Occipital lobe (tissue), 2 donors: ENCODE measurements around the gene TUBA1C. TPM values are rescaled to one million over a fixed set of nuclear protein-coding genes. Genes with fewer than 3 reads are reported as not detected.
"Not testable (repeated sequence)": the region's sequence is repeated elsewhere in the genome, so short reads cannot be mapped to it uniquely, and the experiment has no call there.

Experiments used
- DNase-seq: peaks from one replicate; lab custom pipeline; 2025; lab: John Stamatoyannopoulos, UW
- total RNA-seq: library from RNA; depleted of rRNA; stranded (reverse); fragments of >200 nt; gene quantifications from one replicate; pipeline ENCODE4 v1.2.3, GENCODE V29; 2014

TUBA1C gene
- total RNA-seq, 1 donor from 2014 or later: 33.5 TPM

DNA sequence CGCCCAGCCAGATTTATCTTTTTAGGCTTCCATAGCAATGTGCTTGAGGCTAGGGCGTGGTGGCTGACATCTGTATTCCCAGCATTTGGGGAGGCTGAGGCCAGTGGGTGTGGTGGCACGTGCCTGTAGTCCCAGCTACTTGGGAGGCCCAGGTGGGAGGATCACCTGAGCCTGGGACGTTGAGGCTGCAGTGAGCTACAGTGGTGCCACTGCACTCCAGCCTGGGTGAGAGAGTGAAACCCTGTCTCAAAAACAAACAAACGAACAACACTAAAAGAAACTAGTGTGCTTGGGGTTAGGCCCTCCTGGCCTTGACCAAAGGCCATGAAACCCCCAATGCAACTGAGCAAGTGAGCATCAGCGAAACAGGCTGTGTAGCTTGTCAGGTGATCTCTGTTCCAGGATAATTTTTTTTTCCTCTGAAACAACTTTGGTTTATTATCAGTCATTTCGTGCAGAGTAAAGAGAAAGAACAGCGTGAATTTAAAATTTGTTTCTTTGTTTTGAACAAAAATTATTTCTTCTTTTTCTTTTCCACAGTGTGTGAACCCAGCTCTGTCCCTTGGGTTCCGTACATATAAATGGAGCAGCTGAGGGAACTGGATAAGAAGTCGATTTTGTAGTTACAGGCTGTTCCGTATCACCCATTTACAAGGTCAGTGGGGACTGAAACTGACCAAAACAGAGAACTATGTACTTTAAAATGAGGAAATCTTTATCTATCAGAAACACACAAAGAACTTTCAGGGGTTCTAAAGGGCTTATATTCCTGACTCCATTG, 8.8 kb upstream of the TUBA1C start:
- DNase-seq: no peak

- DNase-seq: not testable (repeated sequence)
Observed at GRCh38 chr12:49257508-49258184, 7.2 kb upstream of the TUBA1C start.

GRCh38 chr12:49259452-49259851, 5.4 kb upstream of the TUBA1C start:
- no peak for DNase-seq

GRCh38 chr12:49260166-49260565, 4.7 kb upstream of the TUBA1C start:
- no peak for DNase-seq

- no peak for DNase-seq
Observed at GRCh38 chr12:49260571-49261363, 4.1 kb upstream of the TUBA1C start.

GRCh38 chr12:49261721-49262120, 3.2 kb upstream of the TUBA1C start:
- DNase-seq: no peak

GRCh38 chr12:49263400-49263763, 1.5 kb upstream of the TUBA1C start:
- DNase-seq: no peak

GRCh38 chr12:49264466-49264872, 413 bp upstream of the TUBA1C start:
- no peak for DNase-seq

- DNase-seq: not testable (repeated sequence)
Observed at GRCh38 chr12:49269191-49269590, 4.3 kb downstream of the TUBA1C start.

- no peak for DNase-seq
Observed at GRCh38 chr12:49272790-49273725, 8.2 kb downstream of the TUBA1C start.

- no peak for DNase-seq
Observed at GRCh38 chr12:49273726-49274395, 9.0 kb downstream of the TUBA1C start.

DNA sequence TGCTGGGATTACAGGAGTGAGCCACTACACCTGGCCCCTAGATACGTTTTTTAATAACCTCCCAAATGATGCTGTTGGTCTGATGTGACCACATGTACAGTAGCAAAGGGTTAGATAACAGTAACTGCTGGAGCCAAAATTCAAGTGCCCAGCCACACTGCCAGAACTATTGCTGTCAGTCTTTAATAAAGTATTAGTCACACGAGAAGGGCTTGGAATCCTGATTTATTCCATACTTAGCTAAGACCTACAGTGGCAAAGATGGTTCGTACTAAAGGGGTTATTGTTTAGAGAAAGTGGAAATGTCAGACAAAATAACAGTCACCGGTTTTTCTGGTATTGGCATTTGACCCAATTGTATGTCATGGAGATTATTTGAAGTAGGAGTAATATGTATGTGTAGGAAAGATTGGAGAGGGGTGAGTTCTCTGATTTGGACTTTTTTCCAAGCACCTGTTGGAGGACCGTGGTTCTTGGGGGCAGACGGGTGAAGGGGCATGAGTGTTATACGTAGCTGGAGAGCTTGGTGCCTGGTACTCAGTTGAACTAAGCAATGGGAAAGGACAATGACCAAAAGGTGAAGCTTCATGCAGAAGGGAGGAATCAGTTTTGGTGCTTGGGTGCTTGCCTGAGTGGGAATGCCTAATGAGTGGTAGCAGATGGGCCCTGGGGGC, 9.7 kb downstream of the TUBA1C start:
- DNase-seq: no peak

DNA sequence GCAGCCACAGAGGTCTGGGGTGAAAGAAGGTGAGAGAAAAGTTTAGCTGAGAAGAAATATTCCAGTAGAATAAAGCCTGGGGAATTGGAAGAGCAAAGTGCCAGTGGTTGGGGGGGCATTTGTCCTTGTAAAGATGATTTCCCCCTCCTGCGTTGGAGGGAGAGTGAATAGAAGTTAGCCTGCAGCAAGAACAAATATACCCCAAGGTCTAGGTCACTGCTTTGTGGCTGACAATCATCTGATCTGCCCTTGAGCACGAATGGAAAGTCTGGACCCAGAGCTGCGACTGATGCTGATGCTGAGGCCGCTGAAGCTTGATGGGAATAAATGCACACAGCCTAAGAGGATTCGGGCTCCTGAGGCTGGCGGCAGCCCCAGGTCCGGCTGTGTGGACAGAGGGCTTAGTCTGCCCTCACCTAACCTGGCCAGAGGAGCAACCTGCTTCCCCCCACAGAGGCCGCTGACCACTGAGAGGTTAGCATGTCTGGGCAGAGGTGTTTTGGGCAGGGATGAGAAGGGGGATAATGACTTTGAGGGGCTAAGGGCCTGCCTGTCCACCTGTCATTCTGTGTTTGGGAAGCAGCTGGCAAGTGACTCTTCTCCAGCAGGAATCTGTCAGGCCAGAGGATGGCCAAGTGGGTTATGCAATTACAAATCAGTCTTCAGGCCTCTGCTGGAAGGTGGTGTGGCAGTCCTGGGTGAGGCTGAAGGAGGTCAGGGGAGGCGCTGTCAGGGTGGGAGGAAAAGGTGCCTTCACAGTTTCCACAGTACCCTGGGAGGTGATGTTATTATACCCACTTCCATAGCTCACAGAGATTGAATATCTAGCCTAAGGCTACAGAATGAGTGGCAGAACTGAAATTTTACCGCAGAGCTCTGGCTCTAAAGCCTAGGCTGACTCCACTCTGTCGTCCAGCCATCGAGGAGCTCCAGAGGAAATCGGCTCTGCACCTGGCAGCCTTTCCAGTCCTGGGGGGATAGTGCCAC, 11.7 kb downstream of the TUBA1C start:
- DNase-seq: no peak

GRCh38 chr12:49277466-49277865, 12.6 kb downstream of the TUBA1C start:
- no peak for DNase-seq

DNA sequence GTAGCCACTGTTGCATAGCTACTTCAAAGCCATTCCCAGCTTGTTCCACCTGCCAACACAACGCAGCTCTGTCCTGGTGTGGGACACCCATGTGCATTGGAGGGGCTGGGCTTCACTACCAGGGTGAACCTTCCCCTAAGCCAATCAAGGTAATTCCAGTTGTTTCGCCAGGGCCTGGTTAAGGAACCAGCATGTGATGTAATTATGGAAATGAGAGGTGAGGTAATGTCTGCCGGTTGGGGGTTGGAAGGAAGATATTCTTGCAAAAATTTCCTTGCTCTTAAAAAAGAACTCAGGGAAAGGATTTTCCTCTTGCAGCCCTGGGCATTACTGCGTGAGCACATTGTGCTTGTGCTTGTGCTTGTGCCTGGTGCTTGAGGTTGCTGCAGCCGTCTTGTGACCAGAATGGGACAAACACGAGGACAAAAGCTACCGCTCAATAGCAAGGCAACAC, 14.9 kb downstream of the TUBA1C start:
- no peak for DNase-seq

DNA sequence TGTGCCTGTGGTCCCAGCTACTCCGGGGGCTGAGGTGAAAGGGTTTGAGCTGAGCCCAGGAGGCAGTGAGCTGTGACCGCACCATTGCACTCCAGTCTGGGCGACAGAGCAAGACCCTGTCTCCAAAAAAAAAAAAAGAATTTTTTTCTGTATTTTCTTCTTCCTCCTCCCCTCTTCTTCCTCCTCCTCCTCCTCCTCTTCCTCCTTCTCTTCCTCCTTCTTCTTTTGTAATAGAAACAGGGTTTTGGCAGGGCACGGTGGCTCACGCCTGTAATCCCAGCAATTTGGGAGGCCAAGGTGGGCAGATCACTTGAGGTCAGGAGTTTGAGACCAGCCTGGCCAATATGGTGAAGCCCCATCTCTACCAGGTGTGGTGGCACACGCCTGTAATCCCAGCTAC, 15.7 kb downstream of the TUBA1C start:
- DNase-seq: not testable (repeated sequence)

DNA sequence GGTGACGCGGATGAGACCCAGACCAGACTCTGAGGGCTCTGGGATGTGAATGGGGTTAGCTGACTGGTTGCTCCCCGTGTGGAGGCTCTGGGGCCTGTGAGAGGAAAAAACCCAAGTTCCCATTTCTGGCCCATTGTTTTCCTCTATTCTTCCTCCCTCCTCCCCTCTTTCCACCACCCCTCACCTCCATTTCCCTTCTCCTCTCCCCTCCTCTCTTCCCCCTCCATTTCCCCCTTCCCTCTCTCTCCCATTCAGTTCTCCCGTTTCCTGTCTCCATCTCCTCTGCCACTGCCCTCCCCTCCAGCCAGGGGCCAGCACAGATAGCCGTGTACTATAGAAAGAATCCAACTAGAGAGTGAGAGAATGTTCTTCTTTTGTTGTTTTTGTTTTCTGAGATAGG, 17.4 kb downstream of the TUBA1C start:
- DNase-seq: no peak

GRCh38 chr12:49282740-49283375, 18.0 kb downstream of the TUBA1C start:
- not testable (repeated sequence) for DNase-seq
